ENCODE data around the gene CREBBP.

The CREBBP gene

DNA sequence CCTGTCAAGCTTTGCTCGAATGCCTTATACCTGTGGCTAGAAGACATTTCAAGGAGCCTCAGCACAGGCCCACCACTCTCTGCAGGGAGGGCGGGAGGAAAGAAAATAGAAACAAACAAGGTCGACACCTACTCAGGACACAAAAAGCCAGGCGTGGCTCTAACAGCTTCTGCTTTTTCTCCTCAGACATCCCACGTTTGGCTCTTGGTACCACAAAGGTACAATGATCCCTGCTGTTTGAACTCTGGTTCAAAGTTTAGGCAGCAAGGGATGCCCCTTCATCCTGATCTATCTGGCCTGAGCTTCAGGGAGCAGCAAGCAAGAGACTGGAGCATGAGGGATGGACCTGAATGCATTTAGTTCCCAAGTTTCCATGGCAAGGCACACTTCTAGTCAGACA is 57.1 kb downstream of the CREBBP start:
- no peak for FAIRE-seq

DNA sequence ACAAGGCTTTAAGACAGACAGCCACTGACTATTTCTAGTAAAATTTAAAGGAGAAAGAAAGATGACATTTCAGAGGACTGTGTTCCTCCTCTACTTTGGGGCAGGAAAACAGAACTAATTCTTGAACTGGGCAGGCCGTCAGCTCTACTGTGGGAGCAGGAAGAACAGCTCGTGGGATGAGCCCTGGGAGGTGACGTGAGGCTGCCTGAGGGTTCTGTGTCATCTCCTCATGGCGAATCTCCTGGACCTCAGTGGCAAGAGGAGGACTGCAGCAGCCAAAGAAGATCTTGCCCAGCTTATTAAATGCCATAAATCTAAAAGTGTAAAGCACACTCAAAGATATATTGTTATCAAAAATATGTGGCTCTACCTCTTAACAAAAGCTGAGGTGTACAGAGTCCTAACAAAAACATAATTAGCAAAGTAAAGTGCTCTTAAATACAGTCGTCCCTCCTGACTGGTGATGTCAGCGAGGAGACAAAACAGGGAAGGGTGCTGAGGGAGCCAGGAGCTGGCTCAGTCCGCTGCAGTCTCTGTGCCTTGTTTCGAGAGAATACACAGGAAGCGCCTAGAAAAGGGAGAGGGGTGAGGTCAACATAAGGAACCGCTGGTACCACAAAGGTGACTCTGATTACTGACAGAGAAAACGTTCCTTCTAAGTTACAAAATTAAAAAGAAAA is 58.0 kb downstream of the CREBBP start:
- FAIRE-seq = no peak

GRCh38 chr16:3821184-3821583 is 59.3 kb downstream of the CREBBP start:
- no peak for FAIRE-seq

DNA sequence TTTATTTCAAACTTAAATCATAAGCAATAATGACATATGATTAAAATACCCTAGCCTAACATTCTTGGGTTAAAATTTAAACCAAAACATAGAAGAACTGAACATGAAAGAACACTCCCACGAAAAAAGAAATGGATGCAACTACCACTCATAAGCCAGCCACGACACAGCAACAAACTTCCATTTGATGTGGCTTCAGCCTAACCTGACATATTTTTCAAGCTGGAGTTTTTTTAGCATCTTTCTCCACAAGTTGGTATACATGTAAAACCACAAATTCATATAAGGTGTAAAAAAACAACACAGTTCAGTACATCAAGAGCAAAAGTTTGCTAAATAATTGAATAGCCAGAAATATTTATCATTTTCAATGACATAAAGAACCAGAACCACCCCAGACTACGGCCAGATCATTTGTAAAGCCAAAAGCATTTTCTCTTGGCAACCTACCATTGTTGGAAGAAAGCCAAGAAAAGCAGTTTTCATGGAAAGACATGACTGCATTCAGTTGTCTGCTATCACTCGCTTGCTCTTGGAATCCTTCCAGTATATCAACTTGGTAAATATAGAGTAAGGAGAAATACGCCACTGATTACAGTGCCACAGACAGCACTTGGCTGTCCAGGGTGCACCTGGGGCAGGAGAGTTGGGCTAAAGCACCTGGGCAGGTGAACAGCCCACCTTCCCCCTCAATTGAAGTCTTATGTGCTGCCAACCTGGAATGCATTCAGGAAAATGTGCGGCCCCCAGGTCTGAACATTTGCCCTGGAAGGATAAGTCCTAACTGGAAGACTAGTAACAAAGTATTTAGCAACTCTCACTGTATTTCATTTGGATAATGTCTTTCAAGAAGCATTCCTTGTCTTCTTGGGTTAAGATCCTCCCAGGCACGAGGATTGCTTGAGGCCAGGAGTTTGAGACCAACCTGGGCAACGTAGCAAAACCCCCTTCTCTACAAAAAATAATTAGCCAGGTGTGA is 60.5 kb downstream of the CREBBP start:
- no peak for FAIRE-seq

GRCh38 chr16:3819175-3819527 is 61.4 kb downstream of the CREBBP start:
- FAIRE-seq = no peak

DNA sequence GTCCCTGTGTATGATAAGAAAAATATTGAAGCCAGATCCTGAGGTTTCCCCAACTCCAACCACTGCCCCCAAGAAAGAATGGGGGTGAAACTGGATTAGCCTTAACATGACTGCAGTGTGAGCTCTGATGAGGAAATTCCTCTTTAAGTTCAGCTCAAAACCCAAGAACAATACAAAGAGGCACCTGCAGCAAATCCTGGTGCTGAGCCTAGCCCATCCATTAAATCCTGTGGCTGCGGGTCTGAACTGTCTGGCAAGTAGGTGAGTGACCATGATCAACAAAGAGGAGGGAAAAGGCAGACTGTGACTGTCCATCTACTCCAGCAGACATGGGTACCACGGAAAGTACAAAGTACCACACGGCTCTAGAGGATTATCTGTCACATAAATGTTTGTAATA is 64.2 kb downstream of the CREBBP start:
- FAIRE-seq = no peak

DNA sequence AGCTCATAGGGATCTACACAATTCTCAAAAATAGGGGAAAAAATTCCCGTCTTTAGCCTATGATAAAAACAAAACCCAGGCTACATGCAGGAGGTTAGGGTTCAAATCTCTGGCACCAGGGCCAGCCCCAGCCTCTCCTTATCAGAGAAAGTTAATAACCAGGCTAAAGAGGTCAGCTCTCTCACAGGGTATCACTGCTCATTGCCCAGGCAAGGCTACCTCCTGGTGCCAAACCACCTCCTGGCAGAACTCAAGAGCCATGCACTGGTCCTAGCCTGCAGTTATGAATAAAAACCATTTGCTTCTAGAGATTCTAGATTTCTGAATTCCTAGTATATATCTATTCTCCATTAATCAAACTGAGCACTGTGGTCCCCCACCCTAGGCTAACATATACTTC is 65.8 kb downstream of the CREBBP start:
- no peak for FAIRE-seq

- FAIRE-seq = no peak
These were observed 67.9 kb downstream of the CREBBP start for GRCh38 chr16:3812469-3813172.

- no peak for FAIRE-seq
These were observed 69.7 kb downstream of the CREBBP start for GRCh38 chr16:3810818-3811217.

DNA sequence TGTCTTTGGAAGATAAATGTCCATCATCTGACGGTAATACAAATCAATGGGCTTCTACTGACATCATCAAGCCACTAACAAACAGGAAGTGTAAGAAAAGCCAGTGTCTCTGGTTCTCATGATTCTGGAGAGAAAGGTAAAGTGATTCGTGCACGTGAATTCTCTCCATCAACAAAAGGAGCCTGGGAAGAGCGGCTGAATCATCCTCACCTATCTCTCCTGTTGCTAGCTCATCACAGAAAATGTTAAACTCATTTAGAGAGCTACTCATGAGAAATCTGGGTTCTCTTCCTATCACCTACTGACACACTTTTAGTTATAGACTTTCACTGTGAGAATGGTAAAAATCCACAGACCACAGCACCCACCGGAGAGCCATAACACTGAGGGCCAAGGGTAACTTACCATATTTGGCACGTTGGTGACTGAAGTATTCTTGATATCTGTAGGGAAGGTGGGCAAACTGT is 70.3 kb downstream of the CREBBP start:
- no peak for FAIRE-seq

DNA sequence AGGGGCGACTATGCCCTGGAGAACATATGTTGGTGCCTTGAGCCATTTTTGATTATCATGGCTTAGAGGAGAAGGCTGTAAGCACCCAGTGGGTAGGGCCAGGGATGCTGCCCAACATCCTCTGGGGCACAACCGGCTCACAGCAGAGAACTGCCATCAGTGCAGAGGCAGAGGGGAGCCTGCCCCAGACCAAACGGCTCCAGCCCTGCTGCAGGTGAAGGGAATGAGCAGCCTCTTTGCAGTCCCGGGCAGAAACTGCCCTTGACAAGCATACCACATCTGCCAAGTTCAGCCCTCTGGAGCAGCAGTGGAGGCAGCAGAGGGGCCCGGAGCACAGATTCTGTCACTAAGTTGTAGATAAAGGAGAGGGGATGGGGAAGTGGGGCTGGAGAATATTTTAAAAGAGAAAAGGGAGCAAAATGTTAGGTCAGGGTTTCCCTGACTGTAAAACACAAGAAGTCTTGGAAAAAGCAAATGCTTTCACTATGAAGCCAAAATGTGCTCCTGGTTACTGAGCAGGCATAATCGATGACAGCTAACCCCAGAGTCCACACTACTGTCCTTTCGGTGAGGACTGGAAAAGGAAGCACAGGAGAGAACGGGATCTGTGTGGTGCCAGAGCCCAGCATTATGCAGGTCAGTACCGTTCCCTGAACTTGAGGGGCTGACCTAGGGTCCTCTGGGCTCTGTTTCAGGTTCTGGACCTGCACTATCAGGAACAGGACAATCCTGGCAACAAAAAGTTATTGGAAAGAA is 72.0 kb downstream of the CREBBP start:
- FAIRE-seq = no peak

GRCh38 chr16:3807425-3808123 is 72.9 kb downstream of the CREBBP start:
- no peak for FAIRE-seq

- FAIRE-seq = no peak
These were observed 76.0 kb downstream of the CREBBP start for GRCh38 chr16:3804426-3805016.

DNA sequence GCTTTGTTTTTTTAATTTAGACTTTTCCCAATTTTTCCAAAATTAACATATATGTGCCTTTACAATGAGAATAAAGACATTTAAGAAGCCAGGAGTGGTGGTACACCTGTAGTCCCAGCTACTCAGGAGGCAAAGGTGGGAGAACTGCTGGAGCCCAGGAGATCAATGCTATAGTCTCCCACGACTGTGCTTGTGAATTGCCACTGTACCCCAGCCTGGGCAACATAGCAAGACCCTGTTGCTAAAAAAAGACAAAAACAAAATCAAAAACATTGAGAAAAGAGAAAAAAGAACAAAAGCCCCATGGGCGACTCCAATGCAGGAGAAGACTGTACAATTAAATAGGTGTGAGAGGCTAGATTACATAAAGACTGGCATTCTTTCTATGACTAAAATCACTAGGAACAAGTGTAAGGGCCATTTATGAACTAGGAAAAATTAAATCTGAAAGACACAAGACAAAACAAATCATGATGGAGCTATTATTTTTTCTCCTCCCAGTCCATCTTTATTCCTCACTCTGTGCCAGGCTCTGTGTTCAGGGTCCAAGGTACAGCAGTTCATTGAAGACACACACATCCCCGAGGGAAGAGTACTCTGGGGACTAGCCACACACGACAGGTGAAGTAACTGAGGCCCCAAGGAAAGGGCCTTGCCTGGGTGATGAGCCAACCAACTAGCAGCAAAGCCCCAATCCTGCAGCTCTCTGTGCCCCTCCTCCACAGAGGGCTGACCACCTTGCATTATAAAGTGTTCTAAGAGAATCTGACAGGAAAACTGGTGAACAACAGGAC is 79.8 kb downstream of the CREBBP start:
- no peak for FAIRE-seq

DNA sequence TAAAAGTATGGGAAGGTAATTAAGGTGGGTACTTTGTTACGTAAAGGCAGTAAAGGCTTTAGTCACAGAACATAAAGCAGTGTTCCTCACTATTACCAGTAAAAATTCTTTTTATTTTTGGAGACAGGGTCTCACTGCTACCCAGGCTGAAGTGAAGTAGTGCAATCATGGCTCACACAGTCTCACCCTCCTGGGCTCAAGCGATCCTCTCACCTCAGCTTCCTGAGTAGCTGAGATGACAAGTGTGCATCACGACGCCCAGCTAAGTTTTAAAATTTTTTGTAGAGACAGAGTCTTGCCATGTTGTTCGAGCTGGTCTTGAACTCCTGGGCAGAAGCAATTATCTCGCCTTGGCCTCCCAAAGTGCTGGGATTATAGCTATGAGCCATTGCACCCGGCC is 80.5 kb downstream of the CREBBP start:
- FAIRE-seq = no peak

DNA sequence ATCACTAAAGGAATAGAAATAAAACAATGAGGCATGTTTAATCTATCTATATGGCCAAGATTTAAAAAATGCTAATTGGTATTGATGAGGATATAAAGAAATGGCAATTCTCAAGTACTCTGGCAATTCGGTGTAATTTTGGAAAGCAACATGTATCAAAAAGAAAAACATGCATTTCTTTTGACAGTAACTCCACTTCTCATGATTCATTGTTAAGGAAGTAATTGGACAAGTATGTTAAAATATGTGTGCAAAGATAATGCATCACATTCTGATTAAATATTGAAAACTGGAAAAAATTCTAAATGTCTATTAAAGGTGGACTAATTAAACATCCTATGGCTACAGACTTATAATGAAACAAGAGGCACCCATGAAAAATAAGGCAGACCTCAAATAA is 81.2 kb downstream of the CREBBP start:
- FAIRE-seq = no peak

- FAIRE-seq = no peak
These were observed 81.7 kb downstream of the CREBBP start for GRCh38 chr16:3798838-3799237.

GRCh38 chr16:3797904-3798811 is 82.4 kb downstream of the CREBBP start:
- no peak for FAIRE-seq

GRCh38 chr16:3797473-3797872 is 83.0 kb downstream of the CREBBP start:
- FAIRE-seq = no peak

- no peak for FAIRE-seq
These were observed 87.3 kb downstream of the CREBBP start for GRCh38 chr16:3793161-3793576.

Data from colon (tissue), 2 donors.